Measurements from ENCODE around the gene PDIK1L. TPM values are rescaled to one million over a fixed set of nuclear protein-coding genes. Genes with fewer than 3 reads are reported as not detected.
A peak's percentile ranks its signal among the peaks of the same experiment; 100 is the strongest.

The PDIK1L gene
- polyA plus RNA-seq, 1 donor (not counting 4 experiments of a cell fraction or from before 2014, with no cell fraction given), result 2.8 TPM

- Histone ChIP-seq H3K9me3 (ENCODE audit: control insufficient read depth, low read depth, low read length) (no peaks in the 10 kb centered on the region), H3K9ac (ENCODE audit: control insufficient read depth, extremely low read depth, insufficient read depth, low read length) (peak within 1 kb of the TSS; percentile 89), H3K4me2 (ENCODE audit: control insufficient read depth, extremely low read depth, insufficient read depth, low read depth, low read length) (peak within 1 kb of the TSS; percentile 78), H3K36me3 (ENCODE audit: control insufficient read depth in 2 of 2, extremely low read depth in 1 of 2, insufficient read depth in 2 of 2, low read length in 2 of 2) (peaks cover 0 to 10% of the 10 kb centered on the region in 2 experiments), H3K9me1 (ENCODE audit: control insufficient read depth, extremely low read depth, insufficient read depth, low read length) (no peaks in the 10 kb centered on the region), H3K27ac (ENCODE audit: control insufficient read depth, insufficient read depth, low read length) (peak within 1 kb of the TSS; percentile 60), H4K20me1 (ENCODE audit: control insufficient read depth, extremely low read depth, insufficient read depth, low read length) (no peaks in the 10 kb centered on the region), H3K27me3 (ENCODE audit: control insufficient read depth, extremely low read depth, insufficient read depth, low read length) (no peaks in the 10 kb centered on the region), H3K4me3 (ENCODE audit: control insufficient read depth in 2 of 3, extremely low read depth in 1 of 3, insufficient read depth in 2 of 3, low read depth in 1 of 3, low read length in 3 of 3) (peak within 1 kb of the TSS; percentile 64 to 94 (median 80)), H3K79me2 (ENCODE audit: control insufficient read depth, insufficient read depth, low read length) (peaks cover 17% of the 10 kb centered on the region), H2AFZ (ENCODE audit: control insufficient read depth, low read length) (peak within 1 kb of the TSS; percentile 85), H3K4me1 (ENCODE audit: control insufficient read depth, extremely low read depth, insufficient read depth, low read length) (peaks cover 11% of the 10 kb centered on the region)
- FAIRE-seq (no peak), DNase-seq (ENCODE audit: low read depth, low spot score) (no peak)
- TF ChIP-seq EZH2 (IDR thresholded peaks at IDR 0.05; ENCODE audit: low read length) (no peak), CTCF (optimal IDR thresholded peaks at IDR 0.05 in 1 of 3, IDR thresholded peaks at IDR 0.05 in 1 of 3, conservative IDR thresholded peaks at IDR 0.05 in 1 of 3; ENCODE audit: extremely low read depth in 1 of 3, insufficient read depth in 2 of 3, low read length in 3 of 3) (no peak)
- dilution Hi-C loops (cut with MboI; ENCODE audit: extremely low pct_ligation_motif_present, low sequenced_read_pairs), result no loop called here
Observed at GRCh38 chr1:26168410-26169197, 57.0 kb downstream of the PDIK1L start, which contains the start of gene C1orf232. Gene C1orf232 (minus strand): TSS chr1:26168963. CDS start chr1:26168499, 464 bp downstream.

- peaks cover 11% of the 10 kb centered on the region for H3K4me1 ChIP-seq (ENCODE audit: control insufficient read depth, extremely low read depth, insufficient read depth, low read length)
- FAIRE-seq (no peak), DNase-seq (ENCODE audit: low read depth, low spot score) (no peak)
- H3K36me3 ChIP-seq (ENCODE audit: control insufficient read depth in 2 of 2, extremely low read depth in 1 of 2, insufficient read depth in 2 of 2, low read length in 2 of 2), result peaks cover 0 to 10% of the 10 kb centered on the region in 2 experiments
- peak overlapping the region; percentile 71 for H2AFZ ChIP-seq (ENCODE audit: control insufficient read depth, low read length)
- peaks cover 17% of the 10 kb centered on the region for H3K79me2 ChIP-seq (ENCODE audit: control insufficient read depth, insufficient read depth, low read length)
- H3K9me1 ChIP-seq (ENCODE audit: control insufficient read depth, extremely low read depth, insufficient read depth, low read length), result no peaks in the 10 kb centered on the region
- dilution Hi-C loops (cut with MboI; ENCODE audit: extremely low pct_ligation_motif_present, low sequenced_read_pairs), result no loop called here
- peak overlapping the region; percentile 78 for H3K4me2 ChIP-seq (ENCODE audit: control insufficient read depth, extremely low read depth, insufficient read depth, low read depth, low read length)
- TF ChIP-seq CTCF (optimal IDR thresholded peaks at IDR 0.05 in 1 of 3, IDR thresholded peaks at IDR 0.05 in 1 of 3, conservative IDR thresholded peaks at IDR 0.05 in 1 of 3; ENCODE audit: extremely low read depth in 1 of 3, insufficient read depth in 2 of 3, low read length in 3 of 3) (no peak), EZH2 (IDR thresholded peaks at IDR 0.05; ENCODE audit: low read length) (no peak)
- H4K20me1 ChIP-seq (ENCODE audit: control insufficient read depth, extremely low read depth, insufficient read depth, low read length), result no peaks in the 10 kb centered on the region
- no peak overlapping the region for H3K27ac ChIP-seq (ENCODE audit: control insufficient read depth, insufficient read depth, low read length)
- H3K27me3 ChIP-seq (ENCODE audit: control insufficient read depth, extremely low read depth, insufficient read depth, low read length), result no peaks in the 10 kb centered on the region
- no peaks in the 10 kb centered on the region for H3K9me3 ChIP-seq (ENCODE audit: control insufficient read depth, low read depth, low read length)
- H3K9ac ChIP-seq (ENCODE audit: control insufficient read depth, extremely low read depth, insufficient read depth, low read length), result peak overlapping the region; percentile 89
- peak overlapping the region in 1 of 3 experiments; percentile 80 for H3K4me3 ChIP-seq (ENCODE audit: control insufficient read depth in 2 of 3, extremely low read depth in 1 of 3, insufficient read depth in 2 of 3, low read depth in 1 of 3, low read length in 3 of 3)
Observed at GRCh38 chr1:26169198-26169554, 57.6 kb downstream of the PDIK1L start.

All from keratinocyte (primary cell).